Inflammatory macrophage (primary cell): ENCODE data around the gene SLC24A4.

Experiments
- DNase-seq, 2 donors: peaks; one replicate each; pipeline ENCODE4 v3.0.0-alpha.2; 2020 to 2022

SLC24A4 gene

GRCh38 chr14:92506231-92506630 lies 183.3 kb downstream of the SLC24A4 start:
- DNase-seq: no peak

GRCh38 chr14:92507174-92507768 lies 184.3 kb downstream of the SLC24A4 start:
- peak; percentile 72 to 91 for DNase-seq

GRCh38 chr14:92510972-92511371 lies 188.0 kb downstream of the SLC24A4 start:
- DNase-seq: no peak

- peak in 1 of 2 donors; percentile 34 for DNase-seq
Measured at GRCh38 chr14:92511453-92512238, 188.7 kb downstream of the SLC24A4 start.

GRCh38 chr14:92512807-92513203 lies 189.8 kb downstream of the SLC24A4 start:
- no peak for DNase-seq

- DNase-seq: peak; percentile 67 to 72
Measured at GRCh38 chr14:92513204-92513965, 190.4 kb downstream of the SLC24A4 start, which contains the start of gene RIN3. TSS of gene RIN3 (plus strand) at chr14:92513781. CDS start at chr14:92513933, 152 bp downstream.

GRCh38 chr14:92513966-92514843 lies 191.2 kb downstream of the SLC24A4 start:
- peak in 1 of 2 donors; percentile 30 for DNase-seq

- peak; percentile 42 to 44 for DNase-seq
Measured at GRCh38 chr14:92514844-92515514, 192.0 kb downstream of the SLC24A4 start.

- peak; percentile 61 to 76 for DNase-seq
Measured at GRCh38 chr14:92515546-92516343, 192.8 kb downstream of the SLC24A4 start.

GRCh38 chr14:92516344-92516965 lies 193.5 kb downstream of the SLC24A4 start:
- no peak for DNase-seq

GRCh38 chr14:92516966-92517506 lies 194.1 kb downstream of the SLC24A4 start:
- no peak for DNase-seq

- DNase-seq: no peak
Measured at GRCh38 chr14:92517761-92518160, 194.8 kb downstream of the SLC24A4 start.

GRCh38 chr14:92519246-92520101 lies 196.5 kb downstream of the SLC24A4 start:
- no peak for DNase-seq

GRCh38 chr14:92520102-92521057 lies 197.4 kb downstream of the SLC24A4 start:
- peak; percentile 67 to 70 for DNase-seq

GRCh38 chr14:92521058-92521415 lies 198.1 kb downstream of the SLC24A4 start:
- no peak for DNase-seq

GRCh38 chr14:92523752-92524151 lies 200.8 kb downstream of the SLC24A4 start:
- no peak for DNase-seq

- peak in 1 of 2 donors; percentile 41 for DNase-seq
Measured at GRCh38 chr14:92524602-92525185, 201.7 kb downstream of the SLC24A4 start.
